IPS-NIHi7 (cell line): ENCODE results near the gene CTSW.

Experiments
- DNase-seq: peaks from one replicate; pipeline ENCODE4 v3.0.0; 2012; ENCODE audit warnings: mixed read lengths; ENCODE audit errors: extremely low spot score

The CTSW gene

GRCh38 chr11:65927904-65928397, 48.3 kb downstream of the CTSW start:
- peak; percentile 9 for DNase-seq

- DNase-seq, result peak; percentile 5
Measured at GRCh38 chr11:65928667-65929066, 49.0 kb downstream of the CTSW start.

DNA sequence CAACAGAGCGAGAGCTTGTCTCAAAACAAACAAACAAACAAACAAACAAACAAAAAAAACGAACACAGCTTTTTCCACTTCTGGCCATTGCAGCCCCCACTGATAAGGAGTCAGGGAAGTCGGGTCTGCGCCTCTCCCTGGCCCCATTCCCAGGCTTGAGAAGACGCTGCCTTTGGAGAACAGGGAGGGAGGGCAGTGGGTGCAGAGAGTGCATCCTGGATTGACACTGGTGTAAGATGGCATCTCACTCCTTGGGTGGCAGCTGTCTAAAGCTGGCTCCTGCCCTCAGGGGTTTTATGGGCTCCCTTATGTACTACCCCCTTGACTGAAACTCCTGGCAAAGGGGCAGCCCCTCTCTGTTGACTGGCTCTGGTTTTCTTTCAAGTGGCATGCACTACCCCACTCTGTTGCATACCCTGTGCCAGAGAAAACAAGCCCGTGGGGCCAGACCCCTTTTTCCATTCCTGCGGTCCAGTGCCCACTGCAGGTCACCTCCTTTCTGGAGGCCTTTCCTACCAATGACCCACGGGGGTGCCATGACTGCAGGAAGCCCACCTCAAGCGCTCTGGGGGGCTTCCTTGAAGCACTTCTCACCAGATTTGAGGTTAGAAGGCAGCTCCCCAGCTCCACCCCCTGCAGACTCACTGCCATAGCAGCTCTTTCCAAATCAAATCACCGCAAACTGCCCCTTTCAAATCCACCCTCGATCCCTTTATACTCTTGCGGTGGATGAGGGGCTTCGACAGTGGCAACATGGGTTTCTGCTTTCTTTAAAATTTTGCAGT, 52.3 kb downstream of the CTSW start:
- no peak for DNase-seq

DNA sequence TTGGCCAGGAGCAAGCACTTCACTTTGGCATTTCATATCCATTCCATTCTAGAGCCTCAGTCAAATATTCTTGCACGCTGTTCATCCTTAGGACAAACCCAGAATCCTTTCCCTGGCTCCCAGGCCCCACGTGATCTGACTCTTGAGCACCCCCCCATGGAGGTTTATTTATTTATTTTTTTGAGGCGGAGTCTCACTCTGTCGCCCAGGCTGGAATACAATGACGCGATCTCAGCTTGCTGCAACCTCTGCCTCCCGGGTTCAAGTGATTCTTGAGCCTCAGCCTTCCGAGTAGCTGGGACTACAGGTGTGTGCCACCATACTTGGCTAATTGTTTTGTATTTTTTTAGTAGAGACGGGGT, 52.9 kb downstream of the CTSW start:
- no peak for DNase-seq
